ENCODE data around the gene KRTAP4-12.
"Not testable (repeated sequence)": the region's sequence is repeated elsewhere in the genome, so short reads cannot be mapped to it uniquely, and the experiment has no call there.

The KRTAP4-12 gene

GRCh38 chr17:41123991-41124371 is at the start of gene KRTAP4-12:
Gene KRTAP4-12 (minus strand): TSS chr17:41124182. CDS start chr17:41124122, 60 bp downstream.
- not testable (repeated sequence) for DNase-seq (ENCODE audit: low spot score)

DNA sequence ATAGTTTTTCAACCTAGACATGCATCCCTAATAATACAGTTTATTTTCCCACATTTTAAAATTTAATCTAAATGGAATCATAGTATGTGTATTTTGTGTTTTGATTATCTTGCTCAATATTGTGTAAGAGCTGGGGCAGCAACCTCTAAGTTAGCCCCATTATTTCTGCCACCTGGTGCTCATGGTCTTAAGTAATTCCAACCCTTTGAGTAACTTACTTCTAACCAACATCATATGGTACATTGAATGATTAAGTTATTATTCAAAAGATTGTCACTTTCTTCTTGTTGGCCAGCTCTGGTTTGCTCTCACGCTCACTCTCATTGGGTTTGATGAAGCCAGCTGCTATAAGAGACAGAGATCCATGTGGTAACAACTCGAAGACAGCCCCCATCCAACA is 47.9 kb upstream of the KRTAP4-12 start:
- no peak for DNase-seq (ENCODE audit: low spot score)

GRCh38 chr17:41168121-41168520 is 44.1 kb upstream of the KRTAP4-12 start, which contains the start of gene KRTAP4-3:
Gene KRTAP4-3 (minus strand): TSS chr17:41168221. CDS start chr17:41168172, 49 bp downstream.
- DNase-seq (ENCODE audit: low spot score), result no peak

DNA sequence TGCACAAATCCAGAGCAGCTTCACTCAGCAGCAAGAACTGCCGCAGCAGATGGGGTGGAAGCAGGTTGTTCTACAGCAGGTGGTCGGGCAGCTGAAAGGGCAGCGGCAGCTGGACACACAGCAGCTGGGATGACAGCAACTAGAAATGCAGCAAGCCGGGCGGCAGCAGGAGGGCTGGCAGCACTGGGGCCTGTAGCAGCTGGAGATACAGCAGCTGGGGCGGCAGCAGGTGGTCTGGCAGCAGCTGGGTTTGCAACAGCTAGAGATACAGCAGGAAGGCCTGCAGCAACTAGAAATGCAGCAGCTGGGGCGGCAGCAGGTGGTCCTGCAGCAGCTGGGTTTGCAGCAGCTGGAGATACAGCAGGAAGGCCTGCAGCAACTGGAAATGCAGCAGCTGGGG is 43.6 kb upstream of the KRTAP4-12 start:
- no peak for DNase-seq (ENCODE audit: low spot score)

DNA sequence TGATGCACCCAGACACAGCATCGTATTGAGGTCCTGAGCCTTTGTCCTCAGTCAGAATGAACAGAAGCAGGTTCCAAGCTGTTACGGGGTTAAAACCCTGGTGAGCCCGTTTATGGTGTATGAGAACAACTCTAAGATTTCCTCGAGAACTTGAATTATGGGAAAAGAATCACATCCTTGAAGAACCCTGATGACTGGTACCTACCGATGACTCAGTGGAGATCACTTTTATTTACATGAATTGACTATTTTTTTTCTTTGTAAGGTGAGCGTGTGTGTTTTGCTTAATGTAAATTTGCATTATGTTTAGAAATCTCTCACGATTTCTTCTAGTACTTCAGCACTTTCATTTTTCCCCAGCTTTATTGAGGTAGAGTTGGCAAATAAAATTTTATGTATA is 39.8 kb upstream of the KRTAP4-12 start:
- no peak for DNase-seq (ENCODE audit: low spot score)

- no peak for DNase-seq (ENCODE audit: low spot score)
Measured at GRCh38 chr17:41160648-41161047, 36.7 kb upstream of the KRTAP4-12 start, which contains the start of gene KRTAP4-4. Gene KRTAP4-4 (minus strand): TSS chr17:41160748. CDS start chr17:41160691, 57 bp downstream.

- DNase-seq (ENCODE audit: low spot score), result not testable (repeated sequence)
Measured at GRCh38 chr17:41160190-41160589, 36.2 kb upstream of the KRTAP4-12 start.

GRCh38 chr17:41153856-41154255 is 29.9 kb upstream of the KRTAP4-12 start:
- no peak for DNase-seq (ENCODE audit: low spot score)

DNA sequence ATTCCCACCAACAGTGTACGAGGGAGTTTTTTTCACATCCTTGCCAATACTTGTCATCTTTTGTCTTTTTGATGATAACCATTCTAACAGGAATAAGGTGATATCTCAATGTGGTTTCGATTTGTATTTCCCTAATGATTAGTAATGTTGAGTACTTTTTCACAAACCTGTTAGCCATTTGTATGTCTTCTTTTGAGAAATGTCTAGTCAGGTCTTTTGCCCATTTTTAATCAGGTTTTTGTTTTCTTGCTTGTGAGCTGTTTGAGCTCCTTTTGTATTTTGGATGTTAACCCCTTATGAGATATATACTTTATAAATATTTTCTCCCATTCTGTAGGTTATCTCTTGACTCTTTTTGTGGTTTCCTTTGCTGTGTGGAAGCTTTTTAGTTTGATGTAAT is 27.5 kb upstream of the KRTAP4-12 start:
- DNase-seq (ENCODE audit: low spot score), result no peak

DNA sequence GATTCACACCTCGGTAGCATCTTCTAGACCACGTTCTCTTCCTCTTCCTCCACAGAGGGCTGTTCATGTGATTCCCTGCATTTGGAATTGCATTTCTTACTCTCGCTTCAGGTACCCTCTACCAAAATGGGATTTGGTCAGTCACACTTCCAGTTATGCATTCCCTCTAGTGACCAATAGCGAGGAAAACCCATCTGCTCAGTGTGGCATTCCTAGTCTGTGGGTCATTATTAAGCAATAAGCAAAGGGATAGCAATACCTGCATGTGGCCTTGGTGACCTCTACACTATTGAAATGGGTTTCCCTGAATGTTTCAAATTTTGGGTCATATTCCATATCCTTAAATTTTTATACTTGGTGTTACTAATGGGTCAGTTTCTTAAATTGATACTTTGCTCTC is 26.0 kb upstream of the KRTAP4-12 start:
- DNase-seq (ENCODE audit: low spot score), result no peak

GRCh38 chr17:41149652-41149985 is 25.6 kb upstream of the KRTAP4-12 start, which contains the start of gene KRTAP4-5:
Gene KRTAP4-5 (minus strand): TSS chr17:41149825. CDS start chr17:41149767, 58 bp downstream.
- no peak for DNase-seq (ENCODE audit: low spot score)

DNA sequence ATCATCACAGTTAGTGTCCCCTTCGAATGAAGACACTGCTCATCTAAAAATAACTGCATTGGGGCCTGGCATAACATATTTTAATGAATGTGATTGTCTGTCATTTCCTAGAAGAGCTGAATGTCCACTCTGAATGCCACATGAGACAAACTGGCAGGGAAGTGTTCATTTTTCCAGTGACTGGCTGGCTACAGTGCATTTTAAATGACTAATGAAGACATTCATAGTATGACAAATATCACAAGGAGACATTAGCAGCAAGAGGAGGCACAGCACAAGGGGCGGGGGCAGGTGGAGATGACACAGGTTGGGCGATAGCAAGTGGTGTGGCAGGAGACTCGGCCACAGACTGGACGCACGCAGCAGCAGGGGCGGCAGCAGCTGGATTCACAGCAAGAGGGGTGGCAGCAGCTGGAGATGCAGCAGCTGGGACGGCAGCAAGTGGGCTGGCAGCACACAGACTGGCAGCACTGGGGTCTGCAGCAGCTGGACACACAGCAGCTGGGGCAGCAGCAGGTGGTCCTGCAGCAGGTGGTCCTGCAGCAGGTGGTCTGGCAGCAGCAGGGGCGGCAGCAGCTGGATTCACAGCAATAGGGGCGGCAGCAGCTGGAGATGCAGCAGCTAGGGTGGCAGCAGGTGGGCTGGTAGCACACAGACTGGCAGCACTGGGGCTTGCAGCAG is 25.1 kb upstream of the KRTAP4-12 start:
- DNase-seq (ENCODE audit: low spot score), result not testable (repeated sequence)

DNA sequence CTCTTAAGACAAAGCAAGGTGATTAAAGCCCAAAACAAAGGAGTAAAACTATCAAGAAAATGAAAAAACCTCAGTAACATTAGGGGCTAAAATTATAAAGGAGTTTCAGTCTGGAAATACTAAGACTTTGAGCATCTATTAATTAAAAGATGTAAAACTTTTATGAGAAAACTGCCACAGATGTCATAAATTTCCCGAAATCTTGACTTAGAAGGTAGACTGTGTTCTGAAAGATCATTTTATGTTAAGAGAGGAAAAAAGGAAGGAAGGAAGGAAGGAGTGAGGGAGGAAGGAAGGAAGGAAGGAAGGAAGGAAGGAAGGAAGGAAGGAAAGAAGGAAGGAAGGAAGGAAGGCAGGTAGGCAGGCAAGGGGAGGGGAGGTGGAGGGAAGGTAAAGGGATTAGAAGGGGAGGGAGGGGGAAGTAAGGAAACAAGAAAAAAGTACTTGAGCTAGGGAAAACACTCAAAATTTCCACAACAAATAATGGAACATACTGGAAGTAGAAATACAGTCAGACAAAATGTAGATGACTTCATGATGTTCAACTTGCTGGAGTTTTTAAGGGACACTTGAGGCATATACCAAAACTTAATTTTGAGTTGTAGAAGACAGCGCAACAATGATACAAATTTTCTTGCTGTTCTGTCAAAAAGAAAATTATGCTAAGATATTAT is 23.7 kb upstream of the KRTAP4-12 start:
- DNase-seq (ENCODE audit: low spot score), result no peak

- no peak for DNase-seq (ENCODE audit: low spot score)
Measured at GRCh38 chr17:41145261-41145660, 21.3 kb upstream of the KRTAP4-12 start.

DNA sequence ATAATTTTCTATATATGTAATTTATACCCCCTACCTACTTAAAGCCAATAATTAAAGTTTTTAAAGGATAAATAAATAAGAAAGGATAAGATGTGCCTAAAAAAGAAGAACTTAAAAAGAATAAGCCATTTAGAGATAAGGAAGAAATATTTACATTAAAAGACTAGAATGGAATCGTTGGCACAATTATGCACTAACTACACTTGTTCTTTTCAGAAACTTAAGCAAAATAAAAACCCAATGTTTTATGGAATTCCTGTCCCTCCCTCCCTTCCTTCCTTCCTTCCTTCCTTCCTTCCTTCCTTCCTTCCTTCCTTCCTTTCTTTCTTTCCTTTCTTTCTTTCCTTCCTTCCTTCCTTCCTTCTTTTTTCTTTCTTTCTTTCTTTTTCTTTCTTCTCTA is 20.9 kb upstream of the KRTAP4-12 start:
- no peak for DNase-seq (ENCODE audit: low spot score)

- DNase-seq (ENCODE audit: low spot score), result no peak
Measured at GRCh38 chr17:41141361-41141760, 17.4 kb upstream of the KRTAP4-12 start.

DNA sequence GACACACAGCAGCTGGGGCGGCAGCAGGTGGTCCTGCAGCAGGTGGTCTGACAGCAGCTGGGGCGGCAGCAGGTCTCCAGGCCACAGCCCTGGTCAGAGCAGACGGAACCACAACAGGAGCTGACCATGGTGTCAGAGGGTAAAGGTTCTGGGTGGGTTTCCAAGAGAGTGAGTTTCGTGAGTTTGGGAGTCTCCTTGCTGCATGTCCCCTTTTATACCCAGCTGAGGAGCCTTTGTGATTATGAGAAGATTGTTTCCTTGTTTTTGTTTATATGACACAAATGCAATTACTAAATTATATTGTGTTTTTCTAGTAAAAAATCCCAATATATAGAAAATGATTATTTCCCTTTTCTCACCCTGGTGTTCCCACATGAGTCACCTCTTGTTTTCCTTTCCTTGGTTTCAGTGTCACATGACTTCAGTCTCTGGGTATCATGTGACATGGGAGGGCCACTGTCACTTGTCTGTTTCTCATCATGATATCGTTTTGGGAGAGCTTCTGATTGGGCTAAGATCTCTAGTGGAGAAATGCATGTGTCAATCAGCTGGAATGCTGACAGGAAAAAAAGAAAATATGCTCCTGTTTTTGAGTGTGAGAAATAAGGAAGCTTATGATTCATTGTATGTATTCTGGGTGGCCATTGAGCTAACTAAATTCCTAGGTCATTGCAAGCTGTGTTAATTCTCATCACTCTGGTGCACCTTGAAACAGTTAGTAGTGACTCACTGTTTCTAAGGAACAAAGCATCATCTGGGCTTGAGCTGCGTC is 16.6 kb upstream of the KRTAP4-12 start, which contains the start of gene KRTAP4-6:
Gene KRTAP4-6 (minus strand): TSS at position 185 of the 772 bp plus-strand sequence. CDS start 57 bp downstream, at position 128.
- DNase-seq (ENCODE audit: low spot score), result peak; percentile 66

GRCh38 chr17:41139865-41140264 is 15.9 kb upstream of the KRTAP4-12 start:
- DNase-seq (ENCODE audit: low spot score), result not testable (repeated sequence)

DNA sequence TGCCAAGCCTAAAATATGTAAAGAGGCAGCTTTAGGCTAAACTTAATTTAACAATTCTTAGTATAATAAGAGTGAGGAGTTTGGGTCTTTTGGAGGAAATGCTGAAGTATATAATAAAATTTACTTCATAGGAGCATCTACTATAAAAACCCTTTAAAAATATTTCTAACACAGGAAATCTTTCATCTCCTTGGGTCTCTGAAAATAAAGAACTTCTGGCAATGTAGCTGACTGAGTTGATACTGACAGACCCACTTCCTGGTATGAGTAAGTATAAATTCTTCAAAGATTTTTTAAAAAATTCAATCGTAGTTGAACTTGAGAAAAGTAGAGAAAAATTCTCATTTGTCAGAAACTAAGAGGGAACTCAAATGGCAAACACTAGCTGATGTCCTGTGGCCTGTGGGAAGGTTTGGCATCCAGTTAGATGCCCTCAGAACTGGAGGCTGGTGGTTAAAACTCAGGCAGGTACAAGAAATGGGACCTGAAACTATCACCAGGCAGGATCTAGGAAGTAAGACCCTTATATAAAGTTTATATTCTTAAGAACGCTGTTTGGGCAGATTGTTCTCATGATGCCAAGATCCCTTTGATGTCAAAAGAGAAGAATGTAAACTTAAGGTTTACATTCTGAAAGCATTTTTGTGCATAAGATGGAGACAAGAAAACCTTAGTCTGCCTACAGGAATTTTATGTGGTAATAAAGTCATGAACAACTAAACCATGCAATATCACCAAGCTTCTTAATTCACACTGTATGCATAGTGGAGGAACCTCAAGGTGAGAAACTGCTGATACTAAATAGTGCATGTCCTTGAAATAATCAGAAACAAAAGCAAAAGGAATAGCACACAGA is 10.1 kb upstream of the KRTAP4-12 start:
- peak; percentile 11 for DNase-seq (ENCODE audit: low spot score)

- DNase-seq (ENCODE audit: low spot score), result no peak
Measured at GRCh38 chr17:41131979-41132378, 8.0 kb upstream of the KRTAP4-12 start.

- no peak for DNase-seq (ENCODE audit: low spot score)
Measured at GRCh38 chr17:41127371-41127770, 3.4 kb upstream of the KRTAP4-12 start.

GRCh38 chr17:41126412-41126811 is 2.4 kb upstream of the KRTAP4-12 start:
- no peak for DNase-seq (ENCODE audit: low spot score)
